ENCODE measurements around the gene C19orf18. TPM values are rescaled to one million over a fixed set of nuclear protein-coding genes. Genes with fewer than 3 reads are reported as not detected.

Gene C19orf18
- total RNA-seq, 1 donor from 2014 or later: not detected

GRCh38 chr19:57964761-57965160, 9.6 kb downstream of the C19orf18 start:
- peaks cover 0 to 3% of the 10 kb centered on the region in 2 donors for H3K36me3 ChIP-seq
- no peak for TF ChIP-seq CTCF (IDR thresholded peaks at IDR 0.05)

GRCh38 chr19:57961785-57962184, 12.5 kb downstream of the C19orf18 start:
- H3K27ac ChIP-seq: no peak overlapping the region
- no peaks in the 10 kb centered on the region for H3K27me3 ChIP-seq
- TF ChIP-seq CTCF (IDR thresholded peaks at IDR 0.05): no peak
- no peak overlapping the region for H3K4me3 ChIP-seq
- no peak for DNase-seq (ENCODE audit: low spot score in 2 of 2)
- H3K36me3 ChIP-seq: no peaks in the 10 kb centered on the region
- peaks cover 54 to 96% of the 10 kb centered on the region in 2 donors for H3K9me3 ChIP-seq
- intact Hi-C loops (cut with DNase I): no loop called here
- H3K4me1 ChIP-seq: no peaks in the 10 kb centered on the region

More at GRCh38 chr19:57964761-57965160, 9.6 kb downstream of the C19orf18 start:
- intact Hi-C loops (cut with DNase I): no loop called here
- no peak overlapping the region for H3K4me3 ChIP-seq
- no peaks in the 10 kb centered on the region for H3K27me3 ChIP-seq
- DNase-seq (ENCODE audit: low spot score in 2 of 2): no peak
- peaks cover 59 to 94% of the 10 kb centered on the region in 2 donors for H3K9me3 ChIP-seq
- no peaks in the 10 kb centered on the region for H3K4me1 ChIP-seq
- H3K27ac ChIP-seq: no peak overlapping the region

- Histone ChIP-seq H3K27me3 (no peaks in the 10 kb centered on the region), H3K36me3 (no peaks in the 10 kb centered on the region), H3K4me1 (no peaks in the 10 kb centered on the region), H3K9me3 (peaks cover 24 to 50% of the 10 kb centered on the region in 2 donors), H3K4me3 (no peak overlapping the region), H3K27ac (no peak overlapping the region)
- intact Hi-C loops (cut with DNase I): no loop called here
- TF ChIP-seq CTCF (IDR thresholded peaks at IDR 0.05): no peak
- no peak for DNase-seq (ENCODE audit: low spot score in 2 of 2)
Observed at GRCh38 chr19:57954996-57955395, 19.3 kb downstream of the C19orf18 start.

- no peak overlapping the region for H3K27ac ChIP-seq
- no peak for DNase-seq (ENCODE audit: low spot score in 2 of 2)
- H3K27me3 ChIP-seq: no peaks in the 10 kb centered on the region
Observed at GRCh38 chr19:57949702-57950101, 24.6 kb downstream of the C19orf18 start.

GRCh38 chr19:57949296-57949695, 25.0 kb downstream of the C19orf18 start:
- intact Hi-C loops (cut with DNase I): no loop called here
- H3K9me3 ChIP-seq: peaks cover 22 to 37% of the 10 kb centered on the region in 2 donors

More at GRCh38 chr19:57949702-57950101, 24.6 kb downstream of the C19orf18 start:
- TF ChIP-seq CTCF (IDR thresholded peaks at IDR 0.05): no peak
- no peak overlapping the region for H3K4me3 ChIP-seq
- peaks cover 18 to 33% of the 10 kb centered on the region in 2 donors for H3K9me3 ChIP-seq
- H3K4me1 ChIP-seq: no peaks in the 10 kb centered on the region
- H3K36me3 ChIP-seq: no peaks in the 10 kb centered on the region
- intact Hi-C loops (cut with DNase I): no loop called here

More at GRCh38 chr19:57949296-57949695, 25.0 kb downstream of the C19orf18 start:
- no peak overlapping the region for H3K4me3 ChIP-seq
- H3K36me3 ChIP-seq: peaks cover 1 to 4% of the 10 kb centered on the region in 2 donors
- no peaks in the 10 kb centered on the region for H3K4me1 ChIP-seq
- H3K27me3 ChIP-seq: no peaks in the 10 kb centered on the region
- no peak for TF ChIP-seq CTCF (IDR thresholded peaks at IDR 0.05)
- H3K27ac ChIP-seq: no peak overlapping the region
- DNase-seq (ENCODE audit: low spot score in 2 of 2): no peak
